NCI-H187 (cell line): ENCODE data around the gene ZNF385A.

Experiments
- DNase-seq, 2 experiments: peaks; one replicate each; lab custom pipeline; 2025; lab: John Stamatoyannopoulos, UW

The ZNF385A gene, protein sequence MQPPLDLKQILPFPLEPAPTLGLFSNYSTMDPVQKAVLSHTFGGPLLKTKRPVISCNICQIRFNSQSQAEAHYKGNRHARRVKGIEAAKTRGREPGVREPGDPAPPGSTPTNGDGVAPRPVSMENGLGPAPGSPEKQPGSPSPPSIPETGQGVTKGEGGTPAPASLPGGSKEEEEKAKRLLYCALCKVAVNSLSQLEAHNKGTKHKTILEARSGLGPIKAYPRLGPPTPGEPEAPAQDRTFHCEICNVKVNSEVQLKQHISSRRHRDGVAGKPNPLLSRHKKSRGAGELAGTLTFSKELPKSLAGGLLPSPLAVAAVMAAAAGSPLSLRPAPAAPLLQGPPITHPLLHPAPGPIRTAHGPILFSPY

GRCh38 chr12:54384591-54385041, at the start of gene ZNF385A:
Gene ZNF385A (minus strand): TSS chr12:54384733. CDS start chr12:54384514, 219 bp downstream.
- no peak for DNase-seq

DNA sequence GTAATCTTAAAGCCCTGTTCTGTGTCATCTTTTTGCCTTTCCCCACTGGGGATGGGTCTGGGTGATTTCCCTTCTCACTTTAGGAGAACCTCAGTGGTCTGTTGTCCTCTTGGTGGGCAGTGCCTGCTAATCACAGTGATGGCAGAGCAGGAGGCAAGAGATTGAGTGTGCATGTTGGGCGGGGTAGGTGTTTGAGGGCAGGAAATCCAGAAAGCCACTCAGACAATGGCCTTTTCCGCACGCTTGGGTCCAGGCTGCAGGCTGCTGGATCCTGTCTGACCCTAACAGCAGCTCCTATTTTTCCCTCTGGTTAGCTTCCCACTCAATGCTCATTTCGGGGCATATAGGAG, 48.3 kb upstream of the ZNF385A start:
- no peak for DNase-seq

GRCh38 chr12:54431911-54432814, 47.6 kb upstream of the ZNF385A start:
- DNase-seq, result no peak

DNA sequence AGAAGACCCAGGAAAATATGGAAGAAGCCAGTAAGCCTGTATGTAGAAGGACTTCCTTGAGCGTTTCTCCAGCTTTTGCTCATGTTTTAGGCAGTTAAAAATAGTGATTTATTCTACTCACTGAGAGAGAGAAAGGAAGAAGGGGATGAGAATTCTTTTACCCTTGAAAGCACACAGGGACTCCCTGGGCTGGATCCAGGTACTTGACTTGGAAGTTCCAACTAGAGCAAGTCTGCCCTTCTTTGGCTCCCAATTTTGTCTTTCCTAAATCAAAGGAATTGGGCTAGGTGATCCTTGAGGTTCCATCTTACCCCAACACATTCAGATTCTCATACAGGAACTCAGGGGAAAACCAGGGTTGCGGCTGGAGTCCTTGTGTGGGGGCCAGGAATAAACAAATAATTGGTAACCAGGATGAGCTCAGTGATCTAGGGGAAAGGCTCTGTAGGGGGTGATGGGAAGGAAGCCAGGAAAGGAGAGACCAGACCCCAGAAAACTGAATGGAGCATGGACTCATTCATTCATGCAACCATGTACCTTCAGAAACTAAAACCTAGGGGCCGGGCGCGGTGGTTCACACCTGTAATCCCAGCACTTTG, 46.0 kb upstream of the ZNF385A start:
- no peak for DNase-seq

- DNase-seq, result no peak
These were observed 44.5 kb upstream of the ZNF385A start for GRCh38 chr12:54429014-54429471.

GRCh38 chr12:54428050-54429013, 43.8 kb upstream of the ZNF385A start:
- DNase-seq, result no peak

DNA sequence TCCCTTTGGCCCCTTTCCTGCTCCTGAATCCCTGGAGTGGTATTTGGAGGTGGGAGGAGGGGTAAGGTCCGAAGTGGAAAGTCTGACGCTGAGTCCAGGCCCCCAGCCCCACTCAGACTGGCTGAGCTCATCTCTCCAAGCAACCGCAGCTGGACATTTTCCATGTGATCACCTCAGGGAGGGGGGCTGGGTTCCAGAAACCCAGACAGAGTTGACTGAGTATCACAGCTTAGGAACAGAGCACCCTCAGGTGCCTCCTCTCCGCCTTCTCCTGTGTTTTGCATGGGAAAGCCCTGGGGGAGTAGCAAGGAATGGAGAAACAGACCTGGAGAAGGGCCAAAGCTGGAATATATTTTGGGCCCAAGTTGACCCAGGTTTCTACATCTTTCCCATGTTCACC, 42.6 kb upstream of the ZNF385A start:
- DNase-seq, result no peak

GRCh38 chr12:54426690-54427089, 42.2 kb upstream of the ZNF385A start:
- no peak for DNase-seq

DNA sequence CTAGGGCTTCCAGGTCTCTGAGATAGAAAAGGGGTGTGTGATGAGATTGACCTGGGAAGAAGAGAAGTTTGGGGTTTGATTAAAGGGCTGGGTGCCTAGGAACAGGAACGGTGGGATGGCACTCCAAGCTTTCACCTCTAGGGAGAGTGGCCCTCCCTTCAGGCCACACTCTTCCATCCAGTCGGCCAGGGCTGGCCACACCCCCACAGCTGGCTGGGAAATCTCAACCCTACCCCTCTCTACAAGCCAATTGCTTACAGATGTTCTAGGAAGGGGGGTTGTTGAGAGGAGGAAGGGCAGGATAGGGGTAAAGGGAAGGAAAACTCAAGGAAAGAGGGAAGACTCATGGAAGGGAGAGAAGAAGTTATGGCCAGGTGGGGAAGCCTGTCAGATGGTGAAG, 41.2 kb upstream of the ZNF385A start:
- no peak for DNase-seq

DNA sequence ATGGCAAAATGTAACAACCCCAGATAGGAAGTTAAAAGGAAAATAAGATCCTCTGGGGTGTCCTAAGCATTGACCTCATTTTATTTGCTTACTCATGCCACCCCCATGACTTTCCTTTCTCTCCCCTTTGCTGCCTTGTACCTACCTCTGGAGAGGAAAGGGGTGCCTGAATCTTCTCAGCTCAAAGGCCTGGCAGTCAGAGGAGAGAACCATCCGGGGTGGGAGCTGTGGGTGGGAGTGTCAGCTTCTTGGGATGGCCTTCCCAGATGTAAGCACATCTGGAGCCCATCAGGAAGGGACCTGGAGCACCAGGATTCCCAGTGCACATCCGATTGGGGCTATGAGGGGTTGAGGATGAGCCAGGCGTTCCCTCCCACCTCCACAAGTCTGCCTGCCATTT, 39.7 kb upstream of the ZNF385A start:
- DNase-seq, result no peak

DNA sequence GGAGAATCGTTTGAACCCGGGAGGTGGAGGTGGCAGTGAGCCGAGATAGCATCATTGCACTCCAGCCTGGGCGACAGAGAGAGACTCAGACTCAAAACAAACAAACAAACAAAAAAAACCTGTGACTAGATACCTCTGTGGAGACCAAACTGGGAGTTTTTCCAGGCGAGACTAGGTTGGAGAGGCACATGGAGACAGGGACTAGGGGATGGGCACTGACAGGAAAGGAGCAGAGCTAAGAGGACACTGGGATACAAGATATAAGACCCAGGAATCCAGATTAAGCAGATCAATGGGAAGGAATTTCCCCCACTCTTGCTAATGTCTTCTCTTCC, 39.2 kb upstream of the ZNF385A start:
- no peak for DNase-seq

- no peak for DNase-seq
These were observed 37.3 kb upstream of the ZNF385A start for GRCh38 chr12:54421879-54422250.

DNA sequence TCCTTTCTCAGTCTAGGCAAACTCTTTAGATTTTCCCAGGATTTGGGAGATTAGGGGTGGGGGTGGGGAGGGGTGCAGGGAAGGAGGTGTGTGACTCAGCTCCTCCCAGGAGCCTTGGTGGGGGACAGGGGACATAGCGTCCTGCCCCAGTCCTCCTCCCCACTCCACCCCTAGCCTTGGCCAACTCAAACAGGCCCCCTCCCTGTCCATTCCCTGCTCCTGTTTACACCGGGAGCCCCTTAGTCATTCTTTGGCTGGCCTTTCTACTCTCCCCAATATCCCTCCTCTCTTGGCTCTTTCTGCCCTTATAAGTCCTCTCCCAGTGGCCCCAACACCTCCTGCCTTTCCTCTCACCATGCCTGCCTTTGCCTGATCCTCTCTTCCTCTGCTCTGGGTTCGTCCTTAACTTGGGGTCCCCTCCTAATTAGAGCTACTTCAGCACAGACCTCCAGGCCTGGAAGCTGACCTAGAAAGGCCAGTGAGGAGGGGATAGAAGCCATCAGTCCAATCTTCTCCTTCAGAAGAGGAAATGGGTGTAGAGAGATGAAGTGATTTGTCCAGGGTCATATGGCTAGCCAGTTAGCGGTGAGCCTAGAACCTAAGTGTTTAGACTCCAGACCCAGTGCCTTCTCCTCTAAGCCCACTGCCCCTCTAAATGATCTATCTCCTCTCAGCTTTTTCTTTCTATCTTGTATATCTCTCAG, 36.8 kb upstream of the ZNF385A start:
- no peak for DNase-seq

DNA sequence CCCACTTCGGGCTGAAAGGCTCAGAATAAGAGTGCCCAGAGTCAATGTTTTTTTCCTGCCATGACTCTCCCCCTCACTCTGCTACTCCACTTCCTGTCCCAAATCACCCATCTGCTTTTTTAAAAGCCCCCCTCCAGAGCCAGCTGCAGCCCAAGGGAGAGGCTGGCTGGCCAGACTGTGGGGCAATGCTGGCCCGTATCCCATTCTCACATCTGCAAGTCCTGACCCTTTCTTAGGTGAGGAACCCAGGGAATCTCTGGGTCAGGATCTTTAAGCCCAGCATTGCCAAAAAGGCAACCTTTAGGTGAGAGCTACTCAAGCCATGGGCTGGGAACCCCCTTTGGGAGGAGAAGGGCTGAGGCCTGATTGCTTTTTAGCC, 36.2 kb upstream of the ZNF385A start:
- no peak for DNase-seq

DNA sequence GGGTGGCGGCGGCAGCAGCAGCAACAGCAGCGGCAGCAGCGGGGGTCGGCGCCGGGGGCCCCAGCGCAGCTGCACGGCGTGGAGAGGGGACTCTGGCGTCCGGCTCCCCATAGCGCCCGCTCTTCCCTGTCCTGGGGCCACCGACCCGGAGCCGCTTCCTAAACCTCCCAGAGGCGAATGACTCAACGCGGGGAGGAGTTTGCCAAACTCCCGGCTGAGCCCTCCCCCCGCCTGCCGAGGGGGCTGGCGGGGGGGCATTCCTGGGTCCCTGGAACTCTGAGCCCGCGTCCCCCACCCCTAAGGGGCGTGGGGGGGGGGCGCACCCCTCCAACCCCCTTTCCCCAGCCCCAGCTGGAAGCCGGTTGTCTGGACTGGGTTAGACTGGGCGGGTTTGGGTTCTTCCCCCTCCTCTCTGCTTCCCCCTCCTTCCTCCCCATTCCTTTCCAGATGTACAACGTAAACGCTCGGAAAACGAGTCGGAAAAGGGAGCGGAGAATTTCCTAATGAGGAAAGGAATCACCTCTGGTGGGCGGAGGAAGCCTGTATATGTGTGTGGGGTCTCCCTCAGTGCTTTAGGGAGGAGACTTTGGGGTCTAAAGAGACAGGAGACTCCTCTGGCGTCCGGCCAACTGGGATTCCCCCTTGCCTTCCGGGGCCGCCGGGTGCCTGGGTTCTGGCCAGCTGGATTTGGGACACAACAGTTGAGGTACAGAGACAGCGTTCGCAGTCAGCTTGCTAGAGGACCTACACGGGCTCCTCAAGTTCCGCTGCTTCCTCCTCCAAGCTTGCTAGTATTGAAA, 34.8 kb upstream of the ZNF385A start, which contains the start of gene ITGA5:
Gene ITGA5 (minus strand): TSS at position 179 of the 800 bp plus-strand sequence. CDS start 68 bp downstream, at position 111.
- DNase-seq, result no peak

DNA sequence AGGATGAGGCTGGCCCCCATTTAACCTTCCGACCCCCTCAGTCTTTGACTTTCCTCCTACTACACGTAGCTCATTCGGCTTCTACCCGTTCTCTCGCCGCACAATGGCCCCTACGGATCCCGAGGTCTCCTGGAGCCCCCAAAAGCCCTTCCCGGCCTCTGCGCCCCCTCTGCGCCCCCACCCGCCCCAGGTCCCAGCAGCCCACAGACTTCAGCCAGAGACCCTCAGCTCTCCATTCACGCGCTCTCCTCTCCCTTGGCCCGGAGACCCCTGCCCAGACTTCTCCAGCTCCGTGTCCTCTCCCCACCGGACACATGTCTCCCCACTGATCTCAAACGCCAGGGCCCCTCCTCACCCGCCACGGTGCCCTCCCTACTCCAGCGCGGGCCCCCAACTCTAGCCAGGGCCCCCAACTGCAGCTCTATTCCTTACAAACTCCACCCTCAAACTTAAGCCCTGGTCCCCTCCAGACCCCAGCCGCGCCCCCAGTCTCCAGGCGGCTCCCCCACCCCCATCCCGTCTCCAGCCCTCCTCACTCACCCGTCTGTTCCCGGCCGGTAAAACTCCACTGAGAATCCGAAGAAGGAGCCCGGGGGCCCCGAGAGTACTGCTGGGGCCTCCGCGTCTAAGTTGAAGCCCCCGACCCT, 34.0 kb upstream of the ZNF385A start:
- DNase-seq, result no peak

- DNase-seq, result no peak
These were observed 33.3 kb upstream of the ZNF385A start for GRCh38 chr12:54417712-54418440.

DNA sequence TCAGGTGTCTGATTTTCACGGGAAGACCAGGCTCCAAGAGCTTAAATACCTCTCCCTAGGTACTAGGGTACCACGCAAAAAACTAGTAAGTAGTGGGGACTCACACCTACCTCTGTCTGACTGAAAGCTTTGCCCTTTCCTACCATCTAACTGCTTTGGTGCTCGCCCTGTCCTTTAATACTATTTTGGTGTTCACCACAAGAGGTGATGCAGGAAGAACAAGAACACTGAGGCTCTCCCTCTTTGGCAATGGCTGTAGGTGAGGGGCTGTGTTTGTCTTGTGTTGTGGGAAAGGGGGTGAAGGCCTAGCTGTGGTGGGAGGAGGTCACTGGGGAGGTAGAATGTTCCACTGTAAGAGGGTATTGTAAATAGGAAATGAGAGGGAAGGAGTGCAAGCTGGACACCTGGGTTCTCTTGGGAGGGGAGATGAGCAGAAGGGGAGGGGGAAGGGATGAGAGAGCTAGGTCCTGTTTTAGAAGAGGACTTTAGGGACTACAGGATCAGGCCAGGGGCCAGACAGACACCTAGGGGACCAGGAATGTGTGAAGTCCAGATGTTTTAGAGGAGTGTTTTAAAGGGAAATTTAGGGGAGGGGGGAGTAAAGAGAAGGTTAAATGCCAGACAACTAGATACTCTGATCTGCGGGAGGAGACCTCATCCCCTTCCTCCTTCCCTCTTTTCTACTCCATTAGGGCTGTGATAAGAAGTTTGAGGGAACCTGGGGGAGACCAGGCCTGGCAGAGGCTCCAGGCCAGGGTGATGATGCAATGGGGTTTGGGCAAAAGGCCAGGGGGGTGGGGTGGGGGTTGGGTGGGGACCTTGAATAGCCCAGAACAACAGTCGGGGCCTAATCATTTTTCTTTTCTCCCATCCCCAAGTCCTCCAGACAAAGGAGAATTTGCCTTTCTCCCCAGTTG, 32.4 kb upstream of the ZNF385A start:
- DNase-seq, result no peak
